GM21786 (cell line): Measurements from ENCODE around the gene NHERF1.
A peak's percentile ranks its signal among the peaks of the same experiment; 100 is the strongest.

Experiments used
- ATAC-seq: cut with Tn5 transposase; IDR thresholded peaks from one replicate; pipeline ENCODE4 v1.9.1; 2021; ENCODE audit not compliant: unreplicated experiment

NHERF1 gene

DNA sequence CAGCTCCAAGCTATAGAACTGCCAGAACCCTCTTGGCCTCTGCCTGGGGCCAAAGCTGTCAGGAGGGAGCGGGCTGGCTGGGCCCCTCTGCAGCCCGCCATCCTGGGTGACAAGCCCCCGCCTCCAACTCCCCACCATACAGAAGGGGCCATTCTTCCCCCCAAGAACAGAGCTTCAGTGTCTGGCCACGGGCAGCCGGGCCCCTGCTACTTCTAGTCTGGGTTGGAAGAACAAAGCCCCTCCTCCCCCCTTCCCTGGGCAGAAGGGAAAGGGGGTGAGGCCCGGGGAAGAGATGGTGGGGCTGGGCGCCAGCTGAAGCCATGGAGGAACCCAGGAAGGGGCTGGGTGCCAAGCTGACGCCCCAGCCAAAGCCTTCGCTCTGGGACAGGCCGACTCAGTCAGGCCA is 18.7 kb downstream of the NHERF1 start:
- no peak for ATAC-seq

DNA sequence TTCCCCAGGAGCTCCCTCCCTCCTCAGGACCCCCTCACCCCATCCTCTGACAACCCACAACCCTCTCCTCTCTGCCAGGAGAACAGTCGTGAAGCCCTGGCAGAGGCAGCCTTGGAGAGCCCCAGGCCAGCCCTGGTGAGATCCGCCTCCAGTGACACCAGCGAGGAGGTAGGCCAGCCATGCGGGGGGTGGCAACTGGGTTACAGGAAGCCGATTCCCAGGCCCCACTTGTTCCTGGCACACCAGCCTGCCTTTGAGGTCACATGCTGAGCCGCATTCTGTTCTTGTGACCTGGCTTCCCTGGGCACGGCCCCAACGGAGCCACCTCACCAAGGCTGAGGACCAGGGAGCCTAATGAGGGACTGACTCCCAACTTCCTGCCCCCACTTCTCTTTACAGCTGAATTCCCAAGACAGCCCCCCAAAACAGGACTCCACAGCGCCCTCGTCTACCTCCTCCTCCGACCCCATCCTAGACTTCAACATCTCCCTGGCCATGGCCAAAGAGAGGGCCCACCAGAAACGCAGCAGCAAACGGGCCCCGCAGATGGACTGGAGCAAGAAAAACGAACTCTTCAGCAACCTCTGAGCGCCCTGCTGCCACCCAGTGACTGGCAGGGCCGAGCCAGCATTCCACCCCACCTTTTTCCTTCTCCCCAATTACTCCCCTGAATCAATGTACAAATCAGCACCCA is 19.8 kb downstream of the NHERF1 start:
- no peak for ATAC-seq

DNA sequence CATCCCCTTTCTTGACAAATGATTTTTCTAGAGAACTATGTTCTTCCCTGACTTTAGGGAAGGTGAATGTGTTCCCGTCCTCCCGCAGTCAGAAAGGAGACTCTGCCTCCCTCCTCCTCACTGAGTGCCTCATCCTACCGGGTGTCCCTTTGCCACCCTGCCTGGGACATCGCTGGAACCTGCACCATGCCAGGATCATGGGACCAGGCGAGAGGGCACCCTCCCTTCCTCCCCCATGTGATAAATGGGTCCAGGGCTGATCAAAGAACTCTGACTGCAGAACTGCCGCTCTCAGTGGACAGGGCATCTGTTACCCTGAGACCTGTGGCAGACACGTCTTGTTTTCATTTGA is 20.3 kb downstream of the NHERF1 start:
- ATAC-seq = no peak

DNA sequence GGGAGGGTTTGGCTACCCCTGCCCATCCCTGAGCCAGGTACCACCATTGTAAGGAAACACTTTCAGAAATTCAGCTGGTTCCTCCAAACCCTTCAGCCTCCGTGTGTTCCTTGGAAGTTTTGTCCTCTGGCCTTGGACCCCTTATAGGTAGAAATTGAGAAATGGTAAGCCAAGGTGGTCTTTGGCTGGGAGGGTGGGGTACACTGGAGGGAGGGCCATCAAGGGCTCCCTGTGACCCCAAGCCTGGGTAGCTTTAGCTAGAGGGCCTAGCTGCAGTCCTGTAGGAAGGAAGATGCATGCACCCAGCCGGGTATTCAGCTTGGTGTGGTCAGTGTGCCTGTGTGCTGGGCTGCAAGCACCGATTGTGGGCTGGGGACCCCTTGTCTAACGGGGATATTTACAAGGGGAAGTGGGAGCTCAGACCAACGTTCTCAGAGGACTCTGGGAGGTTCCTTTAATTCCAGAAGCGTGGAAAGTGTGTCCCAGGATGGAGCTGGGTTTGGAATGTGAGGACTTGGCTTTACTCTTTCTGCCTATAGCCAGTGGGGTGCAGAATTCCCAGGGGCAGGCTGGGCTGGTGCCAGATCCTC is 20.9 kb downstream of the NHERF1 start:
- no peak for ATAC-seq

DNA sequence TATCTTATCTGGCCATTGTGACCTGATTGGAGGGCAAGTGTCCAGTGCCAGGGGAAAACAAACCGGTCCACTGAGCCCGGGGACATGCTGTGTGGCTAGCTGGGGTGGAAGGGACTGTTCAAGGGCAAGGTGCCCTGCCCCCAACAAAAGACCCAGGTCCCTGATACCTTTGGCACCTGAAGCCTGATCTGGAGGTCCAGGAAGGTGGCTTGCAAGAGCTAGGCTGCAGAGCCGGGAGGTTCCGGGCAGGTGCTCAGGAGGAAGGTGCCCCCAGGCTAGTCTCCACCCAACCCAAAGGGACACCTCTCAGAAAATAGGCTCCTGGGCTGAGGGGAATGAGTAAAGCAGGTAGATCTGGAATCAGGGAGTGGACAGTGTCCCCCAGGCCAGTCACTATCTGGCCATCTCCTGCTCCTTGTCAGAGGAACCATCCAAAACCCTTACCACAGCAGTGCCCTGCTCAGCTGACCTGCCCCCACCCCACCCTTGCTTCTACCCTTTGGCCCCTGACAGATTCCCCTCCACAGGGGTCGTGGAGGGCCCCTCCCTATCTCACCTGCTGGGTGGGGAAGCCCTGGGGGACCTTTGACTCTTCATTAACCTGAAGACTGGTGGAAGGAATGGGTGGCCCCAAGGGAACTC is 21.5 kb downstream of the NHERF1 start:
- no peak for ATAC-seq

DNA sequence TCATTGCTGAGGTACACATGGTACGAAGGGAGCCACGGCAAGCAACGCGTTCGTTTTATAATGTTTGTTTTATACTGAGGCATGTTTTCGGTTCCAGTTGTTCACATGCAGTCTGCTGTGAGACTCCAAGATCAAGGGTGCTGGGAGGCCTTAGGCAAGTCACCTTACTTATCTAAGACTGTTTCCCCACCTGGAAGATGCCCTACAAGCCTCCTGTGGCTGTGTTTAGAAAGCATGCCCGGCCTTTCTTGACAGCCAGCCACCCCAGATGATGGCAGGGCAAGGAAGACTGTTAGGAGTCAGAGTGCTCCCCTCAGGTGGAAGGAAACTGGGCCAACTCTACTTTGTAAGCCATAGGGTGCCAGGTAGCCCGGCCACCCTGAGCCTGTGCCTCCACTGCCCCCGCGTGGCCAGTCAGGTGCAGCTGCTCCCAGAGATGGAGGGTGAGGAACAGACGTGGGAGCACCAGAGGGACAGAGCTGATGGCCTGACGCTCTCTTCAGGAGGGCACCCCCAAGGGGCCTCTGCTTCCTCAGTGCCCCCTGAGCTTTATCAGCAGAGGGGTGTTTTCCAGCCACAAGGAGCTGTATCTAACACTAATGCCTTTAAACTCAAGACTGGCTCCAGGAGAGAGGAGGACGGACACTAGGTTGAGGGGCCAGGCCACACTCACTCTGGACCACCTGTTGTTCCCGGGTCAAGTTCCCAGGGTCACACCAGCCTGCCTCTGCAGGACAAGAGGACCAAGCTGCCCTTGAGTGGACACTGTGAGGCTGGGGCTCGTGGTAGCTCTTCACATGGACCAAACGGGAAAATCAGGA is 22.3 kb downstream of the NHERF1 start:
- ATAC-seq = no peak

DNA sequence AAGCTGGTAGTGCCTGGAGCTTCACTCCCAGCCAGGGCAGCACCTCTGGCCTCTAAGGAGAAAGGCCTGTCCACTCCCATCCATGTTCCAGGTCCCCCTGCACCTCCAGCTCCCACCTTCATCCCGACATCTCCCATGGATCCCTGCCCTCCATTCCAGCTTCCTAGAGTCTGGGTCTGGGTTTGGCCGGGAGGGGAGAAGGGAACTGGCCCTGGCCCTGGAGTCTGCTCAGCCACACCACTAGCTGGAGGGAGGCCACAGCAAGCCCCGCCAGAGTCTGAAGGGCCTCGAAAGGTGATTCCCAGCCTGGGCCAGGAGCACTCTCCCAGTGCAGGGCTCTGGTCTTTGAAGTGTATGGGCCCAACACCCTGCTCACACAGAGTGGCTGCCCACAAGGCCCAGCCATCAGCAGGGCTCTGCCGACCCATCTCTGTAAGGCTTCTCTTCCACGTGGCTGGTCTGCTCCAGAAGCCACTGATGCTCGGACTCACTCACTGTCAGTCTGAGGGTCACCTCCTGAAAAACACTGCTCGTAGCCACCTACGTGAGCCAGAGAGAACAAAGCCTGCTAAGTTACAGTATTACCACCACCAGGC is 23.0 kb downstream of the NHERF1 start:
- no peak for ATAC-seq

DNA sequence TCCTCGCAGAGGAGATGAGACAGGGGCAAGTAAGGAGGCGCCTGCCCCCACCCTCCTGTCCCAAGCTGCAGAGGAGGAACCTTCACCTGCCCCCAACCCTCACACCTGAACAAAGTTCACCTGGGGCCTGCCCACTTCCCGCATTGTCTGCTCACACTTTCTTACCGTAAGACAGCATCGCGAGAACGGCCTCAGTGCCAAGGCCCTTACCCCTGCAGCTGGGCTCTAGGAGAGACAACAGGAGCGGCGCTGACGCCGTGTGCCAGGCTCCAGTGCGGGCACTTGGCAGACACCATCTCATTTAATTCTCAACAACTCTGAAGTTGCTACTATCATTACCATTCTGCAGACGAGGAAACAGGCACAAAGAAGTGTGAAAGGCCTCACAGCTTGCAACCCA is 23.6 kb downstream of the NHERF1 start:
- no peak for ATAC-seq

DNA sequence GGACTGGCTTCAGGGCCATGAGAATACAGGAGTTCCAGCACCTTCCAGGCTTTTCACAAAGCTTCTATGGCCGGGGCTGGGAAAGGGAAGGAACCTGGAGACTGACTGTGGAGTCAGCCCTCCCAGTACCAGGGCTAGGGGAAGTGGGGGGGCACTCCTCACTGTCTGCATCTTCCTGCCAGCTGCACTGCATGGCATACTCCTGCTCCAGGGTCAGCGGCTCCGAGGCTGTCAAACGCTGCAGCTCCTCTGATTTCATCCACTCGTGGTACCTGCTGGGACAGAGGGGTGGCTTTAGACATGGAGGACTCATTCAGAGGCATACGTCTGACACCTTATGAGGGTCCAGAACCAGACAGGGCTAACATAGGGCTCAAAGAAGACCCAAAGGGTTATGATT is 25.0 kb downstream of the NHERF1 start:
- ATAC-seq = no peak

DNA sequence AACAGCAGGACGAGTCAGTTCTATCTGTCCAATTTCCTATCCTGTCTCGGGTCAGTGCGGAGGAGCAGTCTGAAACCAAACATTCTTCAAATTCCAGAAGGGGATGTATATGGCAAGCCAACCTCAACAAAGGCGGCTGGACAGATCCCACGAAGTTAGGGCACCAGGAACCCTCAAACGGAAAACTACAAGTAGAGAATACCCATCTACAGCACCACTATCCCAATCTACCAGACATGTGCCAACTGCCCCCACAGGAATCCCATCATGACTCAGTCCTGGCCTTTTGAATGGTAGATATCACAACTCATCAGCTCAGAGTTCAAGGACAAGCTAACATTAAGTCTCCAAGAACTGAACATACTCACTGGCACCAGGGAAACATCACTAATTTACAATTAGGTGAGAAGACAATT is 25.5 kb downstream of the NHERF1 start:
- no peak for ATAC-seq

DNA sequence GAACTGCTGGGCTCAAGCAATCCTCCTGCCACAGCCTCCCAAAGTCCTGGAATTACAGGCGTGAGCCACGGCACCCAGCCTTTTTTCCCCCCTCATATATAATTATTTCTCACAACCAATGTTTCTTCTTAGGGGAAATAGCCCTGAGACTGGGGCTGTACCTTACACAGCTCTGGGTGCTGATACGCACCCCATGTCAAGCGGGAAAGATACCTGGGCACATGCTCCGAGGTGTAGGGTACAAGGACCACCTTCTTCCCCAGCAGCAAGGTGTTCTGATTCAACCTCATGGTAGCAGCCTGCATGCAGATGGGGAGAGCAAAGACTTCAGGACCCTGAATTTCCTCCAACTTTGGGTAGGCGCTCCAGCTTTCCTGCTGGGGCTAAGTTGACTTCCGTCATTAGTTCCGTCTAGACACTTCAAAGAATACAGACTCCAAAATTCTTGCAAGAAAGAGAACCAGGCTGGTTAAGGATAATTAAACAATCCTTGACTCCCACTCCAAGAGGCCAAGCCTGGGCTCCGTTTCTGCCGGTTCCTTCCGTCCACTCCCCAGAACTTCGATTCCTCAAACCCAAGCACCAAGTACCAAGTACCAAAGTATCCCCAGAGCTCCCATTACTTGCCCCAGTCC is 27.1 kb downstream of the NHERF1 start:
- ATAC-seq = no peak

DNA sequence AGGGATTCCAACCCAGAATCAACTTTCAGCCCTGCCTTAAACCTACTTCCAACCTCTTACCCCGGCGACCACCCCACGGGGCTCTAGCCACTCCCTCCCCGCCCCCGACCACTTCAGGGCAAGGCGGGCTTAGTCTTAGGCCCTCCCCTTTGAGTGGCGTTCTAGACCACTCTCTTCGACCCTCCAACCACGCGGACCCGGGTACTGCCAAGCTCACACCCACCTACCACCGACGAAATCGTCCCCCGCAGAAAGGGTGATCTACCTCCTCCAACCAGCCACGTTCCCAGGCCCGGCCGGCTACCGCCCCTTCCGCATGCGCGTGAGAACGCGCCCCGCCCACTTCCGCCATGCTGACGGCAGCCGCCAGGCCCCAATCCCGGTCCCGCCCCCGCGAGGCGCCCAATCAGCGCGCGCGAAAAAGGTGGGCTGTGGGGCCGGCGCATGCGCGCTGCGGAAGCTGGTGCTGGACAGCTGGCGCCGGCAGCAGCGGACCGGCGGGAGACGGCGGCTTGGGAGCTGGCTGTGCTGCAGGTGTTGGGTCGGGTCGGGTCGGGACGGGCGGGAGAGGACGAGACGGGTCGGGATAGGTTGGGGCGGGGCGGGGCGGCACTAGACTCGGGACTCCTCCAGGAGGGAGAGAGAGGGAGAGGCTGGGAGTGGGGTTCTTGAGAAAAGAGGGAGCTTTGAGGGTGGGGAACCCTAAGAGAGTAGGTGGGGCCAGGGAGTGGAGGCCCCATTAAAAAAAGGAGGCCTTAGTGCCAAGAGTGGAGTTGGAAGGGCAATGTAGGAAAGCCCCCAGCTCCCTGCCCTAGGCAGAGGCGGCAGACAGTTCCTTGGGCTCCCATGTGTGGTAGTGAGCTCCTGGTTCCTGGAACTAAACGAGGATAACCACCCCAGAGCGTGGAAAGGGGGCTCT is 27.9 kb downstream of the NHERF1 start, which contains the start of gene NAT9:
TSS of gene NAT9 (minus strand) at position 302 of the 919 bp plus-strand sequence. CDS start 647 bp downstream, outside the sequence.
- ATAC-seq = peak; percentile 71

DNA sequence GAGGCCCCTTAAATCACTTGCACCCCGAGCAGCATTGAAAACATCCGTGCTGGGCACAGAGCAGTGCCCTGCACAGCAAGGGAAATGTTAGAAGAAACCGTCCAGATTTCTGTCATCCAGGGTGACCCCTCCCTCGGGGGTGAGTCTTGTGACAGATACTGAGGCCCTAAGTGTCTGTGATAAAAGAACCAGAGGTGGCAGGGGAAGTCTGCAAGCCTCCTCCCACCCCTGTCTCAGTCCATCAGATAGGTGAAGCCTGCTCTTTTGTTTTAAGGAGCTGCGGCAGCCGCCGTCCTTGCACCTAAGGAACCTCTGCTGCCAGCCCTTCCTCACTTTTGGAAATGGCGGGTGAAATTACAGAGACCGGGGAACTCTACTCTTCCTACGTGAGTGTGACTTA is 28.6 kb downstream of the NHERF1 start:
- no peak for ATAC-seq

DNA sequence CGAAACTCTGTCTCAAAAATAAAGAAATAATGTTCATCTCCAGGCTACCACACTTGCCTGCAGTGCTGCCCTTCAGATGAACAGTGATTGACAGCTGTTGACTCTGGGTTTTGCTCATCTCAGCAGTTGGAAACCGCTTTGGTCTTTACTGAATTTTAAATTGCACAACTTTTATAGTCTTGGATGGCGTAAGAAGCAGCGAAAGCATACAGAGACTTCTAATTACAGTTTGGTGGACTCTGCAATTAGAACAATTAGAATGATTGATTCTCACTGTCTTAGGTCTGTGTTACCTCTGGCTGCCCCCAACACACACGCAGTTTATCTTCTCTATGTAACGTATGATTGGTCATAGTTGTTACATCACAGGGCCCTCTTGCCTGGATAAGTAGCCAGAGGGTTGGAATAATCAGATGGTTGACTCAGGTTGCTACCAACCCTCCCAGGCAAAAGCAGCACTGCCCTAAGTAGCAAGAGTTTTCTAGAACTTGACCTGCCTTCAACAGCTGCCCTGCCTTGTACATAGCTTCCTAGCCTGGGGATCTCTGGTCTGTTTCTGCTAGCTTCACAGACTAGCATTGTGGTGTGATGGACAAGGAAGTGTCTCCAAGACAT is 29.6 kb downstream of the NHERF1 start:
- ATAC-seq = no peak

DNA sequence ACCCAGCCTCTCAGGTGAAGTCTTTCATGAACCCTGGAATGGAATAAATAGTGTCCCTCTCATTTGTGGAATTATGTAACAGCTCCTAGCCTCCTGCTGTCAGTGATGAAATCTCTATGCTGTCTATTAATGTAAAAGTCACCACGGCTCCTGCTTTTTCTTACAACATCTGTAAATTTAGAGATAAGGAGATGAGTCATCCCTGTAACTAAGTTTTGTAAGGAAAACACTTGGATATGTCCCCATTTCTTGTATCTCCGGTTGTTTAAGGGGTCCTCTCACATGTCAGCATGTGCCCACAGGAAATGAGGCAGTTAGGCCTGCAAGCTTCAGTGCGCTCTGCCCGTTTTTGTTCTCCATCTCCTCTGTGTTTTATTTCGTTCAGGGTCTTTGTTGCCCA is 30.5 kb downstream of the NHERF1 start:
- ATAC-seq = no peak

DNA sequence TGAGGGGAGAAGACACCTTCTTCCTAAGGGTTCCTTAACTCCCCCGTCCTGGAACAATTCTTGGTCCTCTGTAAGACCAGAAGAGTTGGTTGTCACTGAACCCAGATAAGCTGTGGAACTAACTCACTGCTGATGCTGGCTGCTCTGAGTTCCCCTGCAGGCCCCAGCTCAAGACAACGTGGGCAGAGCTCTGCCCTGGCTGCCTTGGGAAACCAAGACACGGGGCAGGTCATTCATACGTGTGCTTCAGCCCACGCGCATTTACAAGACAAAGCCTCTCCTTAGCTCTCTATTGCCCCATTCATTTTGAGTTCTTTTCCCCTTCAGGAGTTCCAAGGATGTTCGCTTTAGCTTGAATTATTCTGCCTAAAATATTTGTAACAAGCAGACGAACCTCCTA is 31.1 kb downstream of the NHERF1 start:
- no peak for ATAC-seq

DNA sequence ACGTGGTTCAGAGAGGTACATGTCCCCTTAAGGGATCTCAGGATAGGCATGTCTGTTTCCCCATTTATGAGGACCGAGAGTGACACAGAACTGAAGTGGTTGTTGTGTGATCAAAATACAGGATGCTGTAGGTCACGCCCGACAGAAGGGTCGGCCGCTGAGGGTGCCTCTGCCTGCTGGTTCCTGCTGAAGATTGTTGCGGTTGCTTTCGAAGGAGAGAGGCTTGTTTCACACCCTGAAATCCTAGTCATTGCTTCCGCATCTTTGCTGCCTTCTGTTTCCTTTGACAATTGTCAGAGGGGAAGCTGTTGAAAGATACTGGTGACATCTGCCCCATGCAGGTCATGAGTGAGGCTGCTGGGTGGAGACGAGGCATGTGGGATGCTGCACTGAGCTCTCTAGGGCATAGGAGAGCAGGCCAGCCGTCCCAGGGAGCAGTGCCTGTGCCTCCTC is 31.5 kb downstream of the NHERF1 start:
- no peak for ATAC-seq

DNA sequence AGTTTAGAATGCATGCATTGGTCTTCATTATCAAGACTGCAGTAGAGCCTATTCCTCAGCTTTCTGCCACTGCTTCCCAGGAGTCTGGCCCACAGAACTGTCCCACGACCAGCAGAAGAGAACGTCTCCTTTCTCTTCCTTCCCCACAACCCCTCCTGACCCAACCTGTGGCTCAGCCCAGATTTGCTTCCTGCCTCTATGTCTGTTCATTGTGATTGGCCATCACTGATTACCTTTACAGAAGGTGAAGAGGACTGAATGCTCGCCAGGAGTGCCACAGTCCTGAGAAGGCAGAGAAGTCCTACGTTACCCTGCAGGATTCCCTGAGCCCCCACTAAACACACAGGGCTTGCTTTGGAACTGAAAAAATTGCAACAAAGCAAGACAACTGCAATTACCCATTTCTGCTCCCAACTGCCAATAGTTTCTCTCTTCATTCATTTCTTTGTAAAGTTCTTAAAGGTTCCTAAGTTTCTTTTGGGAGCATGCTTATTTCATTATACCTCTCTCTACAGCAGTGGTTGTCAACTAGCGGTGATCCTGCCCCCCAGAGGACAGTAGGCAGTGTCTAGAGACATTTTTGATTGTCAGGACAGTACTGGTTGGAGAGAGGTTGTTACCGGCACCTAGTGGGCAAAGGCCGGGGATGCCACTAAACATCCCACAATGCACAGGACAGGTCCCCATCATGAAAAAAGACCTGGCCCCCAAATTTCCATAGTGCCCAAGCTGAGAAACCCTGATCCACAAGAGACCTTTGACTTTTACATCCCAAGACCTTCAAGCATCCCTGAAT is 32.2 kb downstream of the NHERF1 start:
- ATAC-seq = no peak
